Measurements from ENCODE around the gene ATXN7.

Gene ATXN7

GRCh38 chr3:63949005-63949404, 85.3 kb downstream of the ATXN7 start:
- peaks cover 34% of the 10 kb centered on the region for H3K79me2 ChIP-seq (ENCODE audit: low read length)
- no peaks in the 10 kb centered on the region for H3F3A ChIP-seq (ENCODE audit: insufficient read depth, low read length)
- no peak overlapping the region for H2AFZ ChIP-seq (ENCODE audit: low read length)
- H3K4me2 ChIP-seq (ENCODE audit: low read depth, low read length): no peak overlapping the region
- no peaks in the 10 kb centered on the region for H3K27me3 ChIP-seq (replicated peaks; ENCODE audit: insufficient read depth, low read length)
- TF ChIP-seq EZH2 (optimal IDR thresholded peaks at IDR 0.05; ENCODE audit: low read depth, low read length) (no peak), CTCF (IDR thresholded peaks at IDR 0.05; ENCODE audit: low read length) (no peak), EZH2phosphoT487 (IDR thresholded peaks at IDR 0.05; ENCODE audit: low read length) (no peak)
- peaks cover 13% of the 10 kb centered on the region for H3K4me1 ChIP-seq (ENCODE audit: low read length)
- no peak overlapping the region for H3K9ac ChIP-seq (ENCODE audit: low read length)
- H3K9me3 ChIP-seq (replicated peaks; ENCODE audit: insufficient read depth, low read length): no peaks in the 10 kb centered on the region
- H4K20me1 ChIP-seq (ENCODE audit: insufficient read depth, low read length): no peaks in the 10 kb centered on the region
- no peaks in the 10 kb centered on the region for H3K36me3 ChIP-seq (replicated peaks; ENCODE audit: insufficient read depth, low read length)
- DNase-seq: no peak
- no peak overlapping the region for H3K4me3 ChIP-seq (ENCODE audit: low read length)
- no peaks in the 10 kb centered on the region for H3K9me2 ChIP-seq (replicated peaks; ENCODE audit: insufficient read depth, low read length)
- H3K27ac ChIP-seq (ENCODE audit: low read length): no peak overlapping the region

- Histone ChIP-seq H3K9me3 (replicated peaks; ENCODE audit: insufficient read depth, low read length) (no peaks in the 10 kb centered on the region), H3K27ac (ENCODE audit: low read length) (no peak overlapping the region), H3K27me3 (replicated peaks; ENCODE audit: insufficient read depth, low read length) (no peaks in the 10 kb centered on the region), H3K9ac (ENCODE audit: low read length) (no peak overlapping the region), H3K36me3 (replicated peaks; ENCODE audit: insufficient read depth, low read length) (no peaks in the 10 kb centered on the region), H3K4me3 (ENCODE audit: low read length) (no peak overlapping the region), H3F3A (ENCODE audit: insufficient read depth, low read length) (no peaks in the 10 kb centered on the region), H4K20me1 (ENCODE audit: insufficient read depth, low read length) (no peaks in the 10 kb centered on the region), H3K4me2 (ENCODE audit: low read depth, low read length) (peak overlapping the region; percentile 48), H3K9me2 (replicated peaks; ENCODE audit: insufficient read depth, low read length) (no peaks in the 10 kb centered on the region), H3K4me1 (ENCODE audit: low read length) (peaks cover 13% of the 10 kb centered on the region), H3K79me2 (ENCODE audit: low read length) (peaks cover 32% of the 10 kb centered on the region), H2AFZ (ENCODE audit: low read length) (no peak overlapping the region)
- DNase-seq: no peak
- TF ChIP-seq EZH2phosphoT487 (IDR thresholded peaks at IDR 0.05; ENCODE audit: low read length) (no peak), EZH2 (optimal IDR thresholded peaks at IDR 0.05; ENCODE audit: low read depth, low read length) (no peak)
Observed at GRCh38 chr3:63950698-63951097, 87.0 kb downstream of the ATXN7 start.

GRCh38 chr3:63951492-63952247, 88.0 kb downstream of the ATXN7 start:
- no peak overlapping the region for H3K9ac ChIP-seq (ENCODE audit: low read length)
- no peak overlapping the region for H2AFZ ChIP-seq (ENCODE audit: low read length)
- H3K27ac ChIP-seq (ENCODE audit: low read length): no peak overlapping the region
- H3K4me1 ChIP-seq (ENCODE audit: low read length): peaks cover 13% of the 10 kb centered on the region
- H3K4me2 ChIP-seq (ENCODE audit: low read depth, low read length): peak overlapping the region; percentile 48
- H3K9me2 ChIP-seq (replicated peaks; ENCODE audit: insufficient read depth, low read length): no peaks in the 10 kb centered on the region
- H3K9me3 ChIP-seq (replicated peaks; ENCODE audit: insufficient read depth, low read length): no peaks in the 10 kb centered on the region
- no peak for TF ChIP-seq EZH2phosphoT487 (IDR thresholded peaks at IDR 0.05; ENCODE audit: low read length)
- no peak for TF ChIP-seq EZH2 (optimal IDR thresholded peaks at IDR 0.05; ENCODE audit: low read depth, low read length)
- TF ChIP-seq CTCF (IDR thresholded peaks at IDR 0.05; ENCODE audit: low read length): no peak
- H3K4me3 ChIP-seq (ENCODE audit: low read length): no peak overlapping the region
- DNase-seq: peak; percentile 25
- no peaks in the 10 kb centered on the region for H4K20me1 ChIP-seq (ENCODE audit: insufficient read depth, low read length)
- no peaks in the 10 kb centered on the region for H3F3A ChIP-seq (ENCODE audit: insufficient read depth, low read length)
- H3K36me3 ChIP-seq (replicated peaks; ENCODE audit: insufficient read depth, low read length): no peaks in the 10 kb centered on the region
- no peaks in the 10 kb centered on the region for H3K27me3 ChIP-seq (replicated peaks; ENCODE audit: insufficient read depth, low read length)
- peaks cover 28% of the 10 kb centered on the region for H3K79me2 ChIP-seq (ENCODE audit: low read length)

GRCh38 chr3:63952248-63952594, 88.6 kb downstream of the ATXN7 start:
- Histone ChIP-seq H3K9me3 (replicated peaks; ENCODE audit: insufficient read depth, low read length) (no peaks in the 10 kb centered on the region), H3K4me2 (ENCODE audit: low read depth, low read length) (peak overlapping the region; percentile 48; the same call in 1 of the 2 replicates), H3K9me2 (replicated peaks; ENCODE audit: insufficient read depth, low read length) (no peaks in the 10 kb centered on the region), H3K4me1 (ENCODE audit: low read length) (peaks cover 13% of the 10 kb centered on the region), H3K36me3 (replicated peaks; ENCODE audit: insufficient read depth, low read length) (no peaks in the 10 kb centered on the region), H3K27ac (ENCODE audit: low read length) (no peak overlapping the region), H2AFZ (ENCODE audit: low read length) (no peak overlapping the region), H3F3A (ENCODE audit: insufficient read depth, low read length) (no peaks in the 10 kb centered on the region), H3K4me3 (ENCODE audit: low read length) (no peak overlapping the region), H3K9ac (ENCODE audit: low read length) (no peak overlapping the region), H3K79me2 (ENCODE audit: low read length) (peaks cover 33% of the 10 kb centered on the region), H3K27me3 (replicated peaks; ENCODE audit: insufficient read depth, low read length) (no peaks in the 10 kb centered on the region), H4K20me1 (ENCODE audit: insufficient read depth, low read length) (no peaks in the 10 kb centered on the region)
- no peak for DNase-seq
- no peak for TF ChIP-seq EZH2phosphoT487 (IDR thresholded peaks at IDR 0.05; ENCODE audit: low read length)
- no peak for TF ChIP-seq CTCF (IDR thresholded peaks at IDR 0.05; ENCODE audit: low read length)
- TF ChIP-seq EZH2 (optimal IDR thresholded peaks at IDR 0.05; ENCODE audit: low read depth, low read length): no peak

All from MM.1S (cell line).